HFF-Myc (cell line): ENCODE measurements around the gene OPRM1.

Experiments used
- DNase-seq: peaks from one replicate; pipeline ENCODE4 v3.0.0-alpha.2; 2011; ENCODE audit warnings: low read depth; ENCODE audit errors: extremely low read depth
- H3K4me3 ChIP-seq: replicated peaks from 2 replicates; pipeline ENCODE4 v1.5.1; 2011; ENCODE audit warnings: low read depth, mild to moderate bottlenecking, control low read depth, low read length
- TF ChIP-seq, protein P1 (sequence below): IDR thresholded peaks from 2 replicates; pipeline ENCODE4 v1.5.1; 2012; ENCODE audit warnings: mild to moderate bottlenecking, low read depth, low read length, control low read depth; ENCODE audit errors: missing control alignments

OPRM1 gene

DNA sequence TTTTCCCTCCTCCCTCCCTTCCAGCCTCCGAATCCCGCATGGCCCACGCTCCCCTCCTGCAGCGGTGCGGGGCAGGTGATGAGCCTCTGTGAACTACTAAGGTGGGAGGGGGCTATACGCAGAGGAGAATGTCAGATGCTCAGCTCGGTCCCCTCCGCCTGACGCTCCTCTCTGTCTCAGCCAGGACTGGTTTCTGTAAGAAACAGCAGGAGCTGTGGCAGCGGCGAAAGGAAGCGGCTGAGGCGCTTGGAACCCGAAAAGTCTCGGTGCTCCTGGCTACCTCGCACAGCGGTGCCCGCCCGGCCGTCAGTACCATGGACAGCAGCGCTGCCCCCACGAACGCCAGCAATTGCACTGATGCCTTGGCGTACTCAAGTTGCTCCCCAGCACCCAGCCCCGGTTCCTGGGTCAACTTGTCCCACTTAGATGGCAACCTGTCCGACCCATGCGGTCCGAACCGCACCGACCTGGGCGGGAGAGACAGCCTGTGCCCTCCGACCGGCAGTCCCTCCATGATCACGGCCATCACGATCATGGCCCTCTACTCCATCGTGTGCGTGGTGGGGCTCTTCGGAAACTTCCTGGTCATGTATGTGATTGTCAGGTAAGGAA is at the start of gene OPRM1:
Gene OPRM1, plus strand, starts transcription at position 10 of the 612 bp plus-strand sequence. Its CDS starts 305 bp downstream, at position 315.
- TF ChIP-seq, protein P1, sequence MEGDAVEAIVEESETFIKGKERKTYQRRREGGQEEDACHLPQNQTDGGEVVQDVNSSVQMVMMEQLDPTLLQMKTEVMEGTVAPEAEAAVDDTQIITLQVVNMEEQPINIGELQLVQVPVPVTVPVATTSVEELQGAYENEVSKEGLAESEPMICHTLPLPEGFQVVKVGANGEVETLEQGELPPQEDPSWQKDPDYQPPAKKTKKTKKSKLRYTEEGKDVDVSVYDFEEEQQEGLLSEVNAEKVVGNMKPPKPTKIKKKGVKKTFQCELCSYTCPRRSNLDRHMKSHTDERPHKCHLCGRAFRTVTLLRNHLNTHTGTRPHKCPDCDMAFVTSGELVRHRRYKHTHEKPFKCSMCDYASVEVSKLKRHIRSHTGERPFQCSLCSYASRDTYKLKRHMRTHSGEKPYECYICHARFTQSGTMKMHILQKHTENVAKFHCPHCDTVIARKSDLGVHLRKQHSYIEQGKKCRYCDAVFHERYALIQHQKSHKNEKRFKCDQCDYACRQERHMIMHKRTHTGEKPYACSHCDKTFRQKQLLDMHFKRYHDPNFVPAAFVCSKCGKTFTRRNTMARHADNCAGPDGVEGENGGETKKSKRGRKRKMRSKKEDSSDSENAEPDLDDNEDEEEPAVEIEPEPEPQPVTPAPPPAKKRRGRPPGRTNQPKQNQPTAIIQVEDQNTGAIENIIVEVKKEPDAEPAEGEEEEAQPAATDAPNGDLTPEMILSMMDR, result no peak
- no peak within 1 kb of the TSS for H3K4me3 ChIP-seq
- peak; percentile 0 for DNase-seq

DNA sequence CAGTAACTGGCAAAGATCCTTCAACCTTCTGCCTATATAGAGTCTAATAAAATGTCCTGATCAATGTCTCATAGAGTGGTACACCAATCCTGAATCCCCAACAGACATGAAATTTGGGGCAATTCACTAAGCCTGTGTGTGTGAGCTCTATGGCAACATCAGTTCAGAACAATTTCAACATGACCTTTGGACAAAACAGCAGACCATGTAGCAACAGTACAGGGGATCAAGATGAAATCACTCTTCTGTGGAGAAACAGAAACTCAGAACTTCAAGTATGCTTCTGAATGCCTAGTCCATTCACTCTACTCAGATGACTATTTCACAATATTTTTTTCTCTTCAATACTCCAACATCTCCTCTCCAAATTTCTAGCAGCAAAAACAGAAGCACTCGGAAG is 49.1 kb upstream of the OPRM1 start:
- H3K4me3 ChIP-seq, result no peak overlapping the region
- TF ChIP-seq, protein P1, result no peak

DNA sequence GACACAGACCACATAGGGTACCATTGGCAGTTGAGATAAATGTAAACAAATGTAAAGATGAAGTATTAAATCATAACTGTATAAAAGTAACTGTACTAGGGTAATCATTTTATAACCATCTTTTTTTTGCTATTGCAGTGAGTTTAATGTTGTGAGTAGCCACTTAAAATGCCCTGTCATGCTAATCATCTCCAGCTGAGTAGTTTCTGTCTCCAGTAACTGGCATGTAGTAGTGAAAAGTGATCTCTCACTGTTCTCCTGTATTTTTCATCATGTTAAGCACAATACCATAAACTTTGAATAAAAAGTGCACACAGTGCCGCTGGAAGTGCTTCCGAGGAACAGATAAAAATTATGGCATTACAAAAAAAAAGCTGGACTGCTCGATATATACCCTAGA is 45.0 kb upstream of the OPRM1 start:
- TF ChIP-seq, protein P1, result no peak
- H3K4me3 ChIP-seq, result no peak overlapping the region
- no peak for DNase-seq

More for the DNA sequence above, 49.1 kb upstream of the OPRM1 start:
- DNase-seq, result no peak

DNA sequence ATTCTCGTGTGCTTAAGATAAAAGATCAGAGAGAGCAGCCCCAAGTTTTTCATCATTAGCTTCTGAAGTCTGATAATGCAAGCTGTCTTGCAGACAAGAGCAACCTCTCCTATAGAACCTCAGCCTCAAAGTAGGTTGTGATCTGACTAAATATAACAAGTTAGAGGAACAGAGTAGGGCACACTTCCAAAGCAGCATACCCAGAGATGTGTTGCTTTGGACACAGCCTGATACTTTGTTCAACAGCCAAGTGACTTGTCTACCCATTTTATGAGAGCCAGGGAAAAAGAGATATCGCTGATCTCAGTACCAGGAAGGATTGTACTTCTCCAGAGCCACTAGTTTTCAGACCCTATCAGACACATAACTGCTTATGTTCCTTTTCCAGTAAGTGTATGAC is 44.2 kb upstream of the OPRM1 start:
- H3K4me3 ChIP-seq, result no peak overlapping the region
- no peak for DNase-seq
- TF ChIP-seq, protein P1, result no peak

DNA sequence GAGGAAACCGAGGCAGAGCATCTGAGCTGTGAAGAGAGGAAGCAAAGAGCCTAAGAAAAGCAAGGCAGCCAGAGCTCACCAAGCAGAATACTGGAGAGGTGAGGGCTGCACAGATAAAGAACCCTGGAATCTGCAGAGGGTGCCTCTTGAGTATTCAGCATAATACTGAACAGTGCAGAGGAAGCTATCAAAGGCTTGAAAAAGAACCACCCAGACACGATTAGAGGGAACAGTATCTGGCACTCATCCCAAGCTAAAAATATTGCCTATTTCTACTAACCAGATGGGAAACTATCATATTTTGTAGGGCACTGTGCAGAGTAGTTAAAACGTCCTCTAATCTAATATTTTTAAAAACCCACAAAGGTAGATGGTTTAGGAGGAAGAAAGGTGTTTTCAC is 41.8 kb upstream of the OPRM1 start:
- TF ChIP-seq, protein P1, result no peak
- no peak overlapping the region for H3K4me3 ChIP-seq

DNA sequence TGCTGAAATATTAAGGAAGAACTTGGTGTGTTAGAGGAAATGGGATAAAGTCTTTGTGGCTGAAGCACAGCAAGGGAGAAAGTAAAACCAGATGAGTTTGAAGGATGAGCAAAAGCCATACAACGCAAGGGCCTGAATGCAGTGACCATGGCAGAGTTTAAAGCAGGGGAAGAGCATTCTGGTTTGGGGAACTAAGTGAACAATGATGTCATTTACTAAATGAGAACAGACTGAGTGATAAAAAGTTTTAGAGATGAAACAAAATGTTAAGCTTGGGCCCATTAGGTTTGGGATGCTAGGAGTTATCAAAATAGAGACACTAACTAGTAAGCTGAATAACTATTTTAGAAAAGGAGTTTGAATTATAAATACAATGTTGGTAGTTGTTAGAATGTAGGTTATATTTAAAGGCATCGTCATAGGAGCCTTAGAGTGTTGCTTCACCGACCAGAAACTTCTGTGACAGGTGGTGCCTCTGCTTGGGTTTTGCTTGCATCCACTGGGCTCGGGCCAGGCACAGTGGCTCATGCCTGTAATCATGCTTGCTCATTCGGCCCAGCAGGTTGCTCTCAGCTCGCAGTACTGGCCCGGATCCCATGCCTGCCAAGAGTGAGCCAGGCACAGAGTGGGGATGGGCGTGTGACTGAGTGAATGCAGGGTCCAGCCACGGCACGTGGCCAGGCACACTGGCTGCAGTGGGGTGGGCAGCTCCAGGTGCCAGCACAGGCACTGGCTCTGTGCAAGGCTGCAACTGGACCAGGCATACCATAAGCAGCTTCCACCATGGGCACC is 37.4 kb upstream of the OPRM1 start:
- H3K4me3 ChIP-seq, result no peak overlapping the region
- DNase-seq, result no peak
- TF ChIP-seq, protein P1, result no peak

More for the DNA sequence above, 41.8 kb upstream of the OPRM1 start:
- DNase-seq, result no peak

DNA sequence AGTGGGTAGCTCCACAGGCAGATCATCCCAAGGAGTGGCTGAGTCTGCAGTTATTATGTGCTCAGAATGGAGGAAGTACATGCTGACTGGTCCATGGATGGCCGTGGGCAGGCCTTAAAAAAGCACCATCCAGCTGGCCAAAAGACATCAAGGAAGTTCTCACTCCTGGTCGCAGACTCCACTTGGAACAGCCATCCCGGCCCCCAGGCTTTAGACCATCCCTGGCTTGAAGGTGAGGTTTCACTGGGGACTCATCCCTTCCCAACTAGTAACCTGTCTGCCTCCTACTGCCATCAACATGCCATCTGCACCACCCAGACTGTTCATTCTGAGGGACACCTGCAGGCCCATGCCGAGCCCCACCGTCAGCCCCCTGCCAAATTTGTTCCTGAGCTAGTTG is 36.1 kb upstream of the OPRM1 start:
- H3K4me3 ChIP-seq, result no peak overlapping the region
- no peak for DNase-seq
- TF ChIP-seq, protein P1, result no peak
